HPDE6-E6E7 (cell line): ENCODE results near the gene OR5B3.
"Not testable (repeated sequence)": the region's sequence is repeated elsewhere in the genome, so short reads cannot be mapped to it uniquely, and the experiment has no call there.

Experiments
- DNase-seq: peaks from one replicate; pipeline ENCODE4 v3.0.0; 2011; ENCODE audit warnings: missing footprints; ENCODE audit errors: extremely low spot score

Gene OR5B3

GRCh38 chr11:58406774-58407173 lies at the start of gene OR5B3:
OR5B3 (minus strand) TSS chr11:58406874; CDS start chr11:58403409, 3,465 bp downstream.
- no peak for DNase-seq

DNA sequence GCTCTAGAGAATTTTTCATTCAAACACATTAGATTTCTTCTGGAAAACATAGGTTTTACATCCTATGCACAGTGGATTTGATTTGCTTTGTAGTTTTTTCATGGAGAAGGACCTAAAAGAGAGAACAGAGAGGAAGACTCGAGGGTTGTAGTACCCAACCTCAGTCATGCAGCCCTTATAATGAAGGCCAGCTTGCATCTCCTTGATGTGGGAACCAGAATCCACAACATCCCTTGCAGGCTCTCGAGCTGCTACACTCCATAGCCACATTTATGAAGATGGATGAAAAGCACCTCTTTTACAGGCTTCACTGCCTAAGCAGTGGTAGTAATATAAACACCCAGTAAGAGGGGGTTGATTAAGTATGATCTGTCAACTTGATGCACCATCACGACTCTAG lies 44.9 kb upstream of the OR5B3 start:
- DNase-seq: no peak

GRCh38 chr11:58446294-58446693 lies 39.6 kb upstream of the OR5B3 start:
- no peak for DNase-seq

DNA sequence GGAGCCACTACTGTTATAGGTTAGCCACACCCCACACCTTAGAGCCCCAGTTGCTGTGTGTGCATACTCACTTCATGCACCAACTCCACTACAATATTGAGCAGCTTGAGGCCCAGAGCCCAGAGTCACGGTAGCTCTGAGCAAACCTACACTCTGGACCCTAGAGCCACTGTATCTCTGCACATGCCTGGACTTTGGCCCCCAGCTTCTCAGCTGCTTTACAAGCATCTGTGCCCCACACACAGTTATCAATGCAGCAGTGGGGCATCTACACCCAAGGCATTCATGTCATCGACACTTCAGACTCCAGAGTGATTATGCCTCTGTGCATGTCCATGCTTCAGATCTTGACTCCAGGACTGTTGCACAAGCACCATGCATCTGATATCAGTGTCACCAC lies 37.6 kb upstream of the OR5B3 start:
- no peak for DNase-seq

GRCh38 chr11:58442136-58442535 lies 35.5 kb upstream of the OR5B3 start, which contains the start of gene OR5B12:
OR5B12 (minus strand) TSS chr11:58442236; CDS start chr11:58440151, 2,085 bp downstream.
- DNase-seq: no peak

DNA sequence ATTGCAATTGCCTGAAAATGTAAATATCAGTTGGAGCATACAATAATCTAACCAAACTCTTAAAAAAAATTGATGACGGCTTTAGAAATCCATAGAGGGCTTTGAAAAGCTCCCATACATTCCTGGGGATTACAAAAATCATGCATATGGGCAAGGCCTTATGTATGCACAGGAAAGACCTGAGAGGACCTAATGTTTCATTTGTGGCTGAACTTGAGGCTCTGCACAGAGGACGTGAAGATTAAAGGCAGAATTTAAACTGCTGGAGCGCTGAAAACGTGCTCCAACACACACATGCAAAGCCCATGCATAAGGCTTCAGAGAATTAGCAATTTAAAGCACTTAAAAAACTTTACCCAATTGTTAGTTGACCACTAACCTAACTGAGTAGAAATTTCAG lies 31.8 kb upstream of the OR5B3 start:
- no peak for DNase-seq

- DNase-seq: no peak
Measured at GRCh38 chr11:58434217-58434616, 27.5 kb upstream of the OR5B3 start.

DNA sequence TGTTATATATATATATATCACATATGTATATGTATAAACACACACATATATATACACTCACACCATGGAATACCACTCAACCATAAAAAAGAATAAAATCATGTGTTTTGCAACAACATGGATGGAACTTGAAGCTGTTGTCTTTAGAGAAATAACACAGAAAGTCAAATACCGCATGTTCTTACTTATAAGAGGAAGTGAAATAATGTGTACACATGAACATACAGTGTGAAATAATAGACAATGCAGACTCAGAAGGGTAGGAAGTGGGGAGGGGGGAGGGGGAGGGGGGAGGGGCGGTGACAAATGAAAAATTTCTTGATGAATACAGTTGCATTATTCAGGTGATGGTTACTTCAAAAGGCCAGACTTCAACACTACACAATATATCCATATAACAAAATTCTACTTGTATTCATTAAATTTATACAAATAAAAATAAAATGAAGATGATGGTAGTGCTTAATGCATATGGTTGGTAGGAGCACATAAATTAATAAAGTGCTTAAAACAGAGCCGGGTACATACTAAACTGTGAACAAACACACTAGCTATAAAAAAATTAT lies 27.0 kb upstream of the OR5B3 start:
- no peak for DNase-seq

DNA sequence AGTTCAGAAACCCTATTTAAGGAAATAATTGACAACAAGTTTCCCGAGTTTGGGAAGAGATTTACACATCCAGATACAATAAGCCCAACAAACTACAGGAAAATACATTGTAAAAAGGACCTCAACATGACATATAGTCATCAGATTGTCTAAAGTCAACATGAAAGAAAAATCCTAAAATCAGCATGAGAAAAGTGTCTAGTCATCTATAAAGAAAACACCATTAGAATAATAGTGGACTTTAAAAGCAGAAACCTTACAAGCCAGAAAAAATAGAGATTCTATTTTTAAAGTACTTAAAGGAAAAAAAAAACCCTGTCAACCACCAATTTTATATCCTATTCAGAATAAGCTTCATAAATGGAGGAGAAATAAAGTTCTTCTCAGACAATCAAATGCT lies 22.6 kb upstream of the OR5B3 start:
- DNase-seq: no peak

DNA sequence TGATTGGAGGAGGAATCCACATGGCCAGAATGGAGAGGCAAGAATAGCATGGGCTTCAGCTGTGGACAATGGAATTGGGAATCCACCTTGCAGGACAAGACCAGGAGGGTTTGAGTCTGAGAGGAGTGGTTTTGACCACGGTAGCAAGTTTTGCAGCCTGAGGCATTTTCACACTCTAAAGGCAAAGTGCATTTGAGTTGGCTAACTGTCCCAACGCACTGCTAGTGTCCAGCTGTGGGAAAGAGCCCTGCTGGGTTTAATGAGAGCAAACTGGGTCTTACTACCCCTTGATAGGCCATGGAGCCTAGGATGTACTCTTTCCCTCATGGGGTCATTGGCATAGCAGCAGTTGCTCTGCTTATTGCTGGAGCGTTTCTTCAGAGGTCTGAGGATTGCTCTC lies 21.3 kb upstream of the OR5B3 start, which contains the start of gene OR5B2:
TSS of gene OR5B2 (minus strand) at position 101 of the 400 bp plus-strand sequence. CDS start 4,860 bp downstream, outside the sequence.
- no peak for DNase-seq

DNA sequence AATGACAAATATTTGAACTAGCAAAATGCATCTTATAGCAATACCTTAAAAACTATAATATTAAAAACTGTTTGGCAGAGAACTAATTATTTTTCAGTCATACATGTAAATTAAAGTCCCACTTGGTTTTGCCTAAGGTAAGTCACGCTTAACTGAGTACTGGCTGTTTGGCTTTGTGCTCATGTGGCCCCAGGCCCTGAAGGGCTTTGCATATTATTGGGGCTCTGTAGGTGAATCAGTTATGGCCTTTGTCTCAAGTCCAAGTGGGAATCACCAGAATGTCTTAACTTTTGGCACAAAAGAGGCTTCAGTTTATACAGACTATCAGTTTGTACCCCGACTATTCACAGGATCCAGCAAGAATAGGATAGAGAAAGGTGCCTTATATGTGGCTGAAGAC lies 7.1 kb downstream of the OR5B3 start:
- not testable (repeated sequence) for DNase-seq

DNA sequence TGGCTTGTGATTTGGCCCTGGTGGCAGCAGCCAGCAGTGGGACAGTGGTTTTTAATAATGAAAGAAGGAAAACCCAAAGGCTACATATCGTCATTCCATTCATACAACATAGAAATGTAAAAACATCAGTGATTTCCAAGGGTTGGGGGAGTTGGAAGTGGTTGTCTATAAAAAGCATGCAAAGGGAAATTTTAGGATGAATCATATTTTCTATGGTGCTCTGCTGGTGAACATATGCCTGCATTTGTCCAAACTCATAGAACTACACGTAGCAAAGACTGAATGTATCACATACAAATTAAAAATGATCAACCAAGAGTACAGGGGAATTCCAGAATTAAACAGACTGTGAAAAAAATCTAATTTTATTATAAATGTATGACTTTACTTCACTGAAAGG lies 11.1 kb downstream of the OR5B3 start:
- DNase-seq: no peak

GRCh38 chr11:58394195-58394594 lies 12.5 kb downstream of the OR5B3 start:
- peak; percentile 33 for DNase-seq

GRCh38 chr11:58392746-58393145 lies 13.9 kb downstream of the OR5B3 start:
- DNase-seq: peak; percentile 42

DNA sequence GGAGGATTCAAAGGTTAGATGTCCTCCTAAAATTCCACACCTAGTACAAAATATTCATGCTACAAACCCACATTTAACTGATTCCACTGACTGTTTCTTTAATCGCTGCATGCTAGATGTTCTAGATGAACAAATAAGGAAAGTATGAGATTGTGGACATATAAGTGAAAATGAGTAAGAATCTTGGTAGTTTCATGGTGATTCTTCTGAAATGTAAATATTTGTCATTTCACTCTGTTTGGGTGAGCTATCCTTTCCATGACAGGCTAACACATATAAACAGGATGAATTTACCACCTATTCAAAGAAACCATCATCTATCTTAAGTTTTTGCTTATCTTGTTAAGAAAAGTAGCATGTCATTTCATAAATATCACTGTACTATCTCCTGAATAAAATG lies 14.8 kb downstream of the OR5B3 start:
- DNase-seq: no peak

- DNase-seq: no peak
Measured at GRCh38 chr11:58390551-58391063, 16.1 kb downstream of the OR5B3 start.

GRCh38 chr11:58358969-58359368 lies 47.7 kb downstream of the OR5B3 start, which contains the start of gene OR5B17:
OR5B17 (minus strand) TSS chr11:58359069; CDS start chr11:58359069, 0 bp downstream.
- no peak for DNase-seq

- no peak for DNase-seq
Measured at GRCh38 chr11:58354727-58355126, 51.9 kb downstream of the OR5B3 start.
